Mammary epithelial cell (primary cell): Measurements from ENCODE around the gene GALNT15.

Experiments used
- CTCF ChIP-seq, 2 donors: IDR thresholded peaks in 1 of 2; conservative IDR thresholded peaks in 1 of 2; 2 replicates each; pipeline ENCODE4 v1.5.1; 2011 to 2012; ENCODE audit warnings: inconsistent platforms in 2 of 2, low read length in 2 of 2, mild to moderate bottlenecking in 2 of 2, control low read depth in 1 of 2, low read depth in 1 of 2; ENCODE audit not compliant: insufficient read depth in 1 of 2; ENCODE audit errors: extremely low read depth in 1 of 2
- EZH2 ChIP-seq: IDR thresholded peaks from 2 replicates; pipeline ENCODE4 v1.6.1; 2012; ENCODE audit warnings: low read length, inconsistent platforms, borderline replicate concordance

GRCh38 chr3:16280671-16281070 lies 106.2 kb downstream of the GALNT15 start:
- TF ChIP-seq CTCF (conservative IDR thresholded peaks at IDR 0.05 in 1 of 2, IDR thresholded peaks at IDR 0.05 in 1 of 2; ENCODE audit: extremely low read depth in 1 of 2, insufficient read depth in 1 of 2, low read depth in 1 of 2, low read length in 2 of 2) (no peak), EZH2 (no peak)
